ENCODE results near the gene DDX39B. TPM values are rescaled to one million over a fixed set of nuclear protein-coding genes. Genes with fewer than 3 reads are reported as not detected.

The DDX39B gene
- total and polyA plus RNA-seq, 2 of the 8 experiments (the other 6 are each of a cell fraction or from before 2014, with no cell fraction given), result 780 to 1,164 TPM

DNA sequence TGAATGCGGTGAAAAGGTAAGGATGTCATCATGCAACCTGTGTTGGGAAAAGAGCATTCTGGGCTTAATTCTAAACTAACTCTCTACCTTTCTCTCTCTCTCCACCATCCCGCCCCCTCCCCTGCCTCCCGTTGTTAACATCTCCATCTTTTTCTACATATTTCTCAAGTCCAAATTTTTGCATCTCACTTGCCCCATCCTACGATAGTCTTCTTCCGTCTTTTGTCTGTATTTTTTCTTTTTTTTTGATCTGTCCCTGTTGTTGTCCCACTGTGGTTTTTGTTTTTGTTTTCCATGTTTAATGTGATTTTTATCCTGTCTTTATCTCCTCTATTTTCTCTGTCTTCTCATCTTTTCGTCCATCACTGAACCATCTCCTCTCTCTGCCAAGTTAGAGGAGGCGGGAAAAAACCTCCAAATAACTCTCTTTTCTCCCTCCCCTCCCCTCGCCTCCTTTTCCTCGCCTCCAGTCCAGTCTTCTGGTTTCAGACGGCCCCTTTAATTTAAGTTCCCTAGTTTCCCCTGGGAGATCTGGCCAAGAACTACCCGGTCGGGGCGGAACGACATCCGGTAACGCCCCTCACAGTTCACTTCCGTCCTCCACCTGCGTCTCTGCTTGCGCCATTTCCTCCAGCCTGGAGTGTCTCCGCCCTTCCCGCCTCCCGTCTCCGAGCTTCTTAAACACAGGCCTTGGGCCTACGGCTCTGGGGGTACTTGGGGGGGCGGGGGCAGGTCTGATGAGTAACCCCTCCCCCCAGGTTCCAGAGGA is 5.3 kb upstream of the DDX39B start, which contains the start of gene NFKBIL1:
NFKBIL1 (plus strand) TSS at position 651 of the 769 bp plus-strand sequence; CDS start at position 738, 87 bp downstream.
- Histone ChIP-seq H3K56ac (replicated peaks; ENCODE audit: insufficient read length, low read depth, low read length) (no peak within 1 kb of the TSS), H3K9ac (replicated peaks in 1 of 4; ENCODE audit: extremely low read depth in 1 of 4, low read depth in 3 of 4, low read length in 3 of 4) (peak within 1 kb of the TSS in 3 of 4 experiments; percentile 46 to 48 (median 46); a peak in 5 of 7 replicates), H3K4me3 (ENCODE audit: extremely low read depth in 1 of 4, insufficient read depth in 2 of 4, low read depth in 3 of 4, low read length in 4 of 4) (peak within 1 kb of the TSS; percentile 37 to 70 (median 51); a peak in 7 of 8 replicates), H3K4ac (replicated peaks; ENCODE audit: insufficient read length, low read depth, low read length) (no peak within 1 kb of the TSS), H3K23ac (ENCODE audit: insufficient read length) (no peak within 1 kb of the TSS), H3K18ac (ENCODE audit: extremely low read depth, low read length) (no peak within 1 kb of the TSS; the same call in 1 of the 2 replicates), H2BK12ac (ENCODE audit: low read depth, low read length) (no peak within 1 kb of the TSS), H4K5ac (ENCODE audit: insufficient read length, low read depth, low read length) (peak within 1 kb of the TSS; percentile 33), H3K27ac (ENCODE audit: low read depth, low read length) (peak within 1 kb of the TSS; percentile 21; the same call in 1 of the 2 replicates), H2BK20ac (ENCODE audit: low read length) (no peak within 1 kb of the TSS; the same call in 1 of the 2 replicates), H4K20me1 (replicated peaks in 1 of 2; ENCODE audit: control insufficient read depth in 1 of 2, insufficient read depth in 2 of 2, low read length in 2 of 2) (no peaks in the 10 kb centered on the region), H3K27me3 (replicated peaks in 1 of 4; ENCODE audit: control insufficient read depth in 3 of 4, extremely low read depth in 1 of 4, insufficient read depth in 3 of 4, low read length in 3 of 4) (no peaks in the 10 kb centered on the region), H3K14ac (ENCODE audit: insufficient read length) (no peak within 1 kb of the TSS), H2BK120ac (replicated peaks; ENCODE audit: low read depth, low read length) (no peak within 1 kb of the TSS), H3K36me3 (ENCODE audit: control insufficient read depth in 2 of 4, insufficient read depth in 4 of 4, low read length in 3 of 4) (peaks cover 0 to 4% (median 3%) of the 10 kb centered on the region in 4 experiments; a peak in 4 of 8 replicates), H3K4me2 (ENCODE audit: insufficient read depth in 1 of 2, low read depth in 2 of 2, low read length in 2 of 2) (peak within 1 kb of the TSS; percentile 32 to 84), H2BK15ac (ENCODE audit: low read length) (no peak within 1 kb of the TSS), H4K91ac (replicated peaks; ENCODE audit: insufficient read length, low read length) (peak within 1 kb of the TSS; percentile 67), H2AK5ac (ENCODE audit: low read depth, low read length) (no peak within 1 kb of the TSS), H3K23me2 (ENCODE audit: low read depth, low read length) (peaks cover 2% of the 10 kb centered on the region; the same call in 1 of the 2 replicates), H2BK5ac (ENCODE audit: low read depth, low read length) (no peak within 1 kb of the TSS), H3K79me2 (ENCODE audit: control insufficient read depth in 1 of 2, insufficient read depth in 2 of 2, low read length in 2 of 2) (peaks cover 0 to 15% of the 10 kb centered on the region in 2 experiments; a peak in 1 of 4 replicates), H2AFZ (ENCODE audit: low read length) (no peak within 1 kb of the TSS; the same call in 1 of the 2 replicates), H3K79me1 (ENCODE audit: low read depth, low read length) (no peaks in the 10 kb centered on the region; the same call in 1 of the 2 replicates), H3K4me1 (replicated peaks in 1 of 4; ENCODE audit: control insufficient read depth in 3 of 4, insufficient read depth in 4 of 4, low read length in 3 of 4) (peaks cover 0 to 8% (median 5%) of the 10 kb centered on the region in 4 experiments; a peak in 5 of 7 replicates), H4K8ac (ENCODE audit: extremely low read depth, insufficient read depth, low read length) (peak within 1 kb of the TSS; percentile 83), H3K9me3 (ENCODE audit: insufficient read depth in 2 of 2, low read depth in 1 of 2, low read length in 1 of 2) (no peaks in the 10 kb centered on the region)
- POLR2A ChIA-PET (ENCODE audit: partially characterized antibody), result interaction anchor here (0.6 to 18.4 kb wide), 33 partner anchors 9 to 1221 kb away, joined by 3 to 428 read pairs (median 5); partner anchors contain the start of genes BAG6, C6orf47, DDAH2 and GPANK1
- FAIRE-seq (no peak), DNase-seq (ENCODE audit: low read depth in 1 of 2, low spot score in 2 of 2) (peak; percentile 88 to 94)
- 2% methylated on average over 20 of the region's 25 CpGs; no CpG with 5 or more reads in 1 of the 2 experiments for WGBS, 2 experiments (ENCODE audit: extremely low coverage in 1 of 2, insufficient coverage in 1 of 2, insufficient read length in 1 of 2, insufficient replicate concordance in 2 of 2, low coverage in 1 of 2, low lambda C conversion rate in 2 of 2, missing lambda C conversion rate in 1 of 2)
- CTCF ChIA-PET (ENCODE audit: partially characterized antibody), result interaction anchor here (0.6 to 24.7 kb wide), 15 partner anchors 9 to 178 kb away, joined by 3 to 613 read pairs (median 4); partner anchors contain the start of genes AIF1, BAG6, C6orf47 and LST1
- TF ChIP-seq EGR1 (IDR thresholded peaks at IDR 0.05; ENCODE audit: borderline replicate concordance, low read depth, low read length) (peak; percentile 47; the same call in 1 of the 2 replicates), EZH2 (IDR thresholded peaks at IDR 0.05; ENCODE audit: low read depth, low read length, severe bottlenecking) (no peak), NRF1 (IDR thresholded peaks at IDR 0.05; ENCODE audit: low read depth, low read length) (no peak), BCL11A (IDR thresholded peaks at IDR 0.05; ENCODE audit: low read depth in 2 of 2, low read length in 2 of 2) (no peak), RNF2 (IDR thresholded peaks at IDR 0.05; ENCODE audit: borderline replicate concordance, low read depth, low read length, missing control alignments, poor library complexity, severe bottlenecking) (no peak), CHD2 (IDR thresholded peaks at IDR 0.05; ENCODE audit: low read length) (no peak), FOSL1 (IDR thresholded peaks at IDR 0.05; ENCODE audit: insufficient read depth, low read depth, low read length) (no peak), JUND (IDR thresholded peaks at IDR 0.05; ENCODE audit: low read length) (peak; percentile 59; the same call in 1 of the 2 replicates), POU5F1 (IDR thresholded peaks at IDR 0.05; ENCODE audit: low read depth, low read length) (no peak)
- TF ChIP-seq, protein P1, sequence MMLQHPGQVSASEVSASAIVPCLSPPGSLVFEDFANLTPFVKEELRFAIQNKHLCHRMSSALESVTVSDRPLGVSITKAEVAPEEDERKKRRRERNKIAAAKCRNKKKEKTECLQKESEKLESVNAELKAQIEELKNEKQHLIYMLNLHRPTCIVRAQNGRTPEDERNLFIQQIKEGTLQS (IDR thresholded peaks at IDR 0.05; ENCODE audit: insufficient read depth, low read depth, low read length), result no peak

Data from H1 (cell line).